GM19025 (cell line): ENCODE data around the gene HOXC5.
"Not testable (repeated sequence)": the region's sequence is repeated elsewhere in the genome, so short reads cannot be mapped to it uniquely, and the experiment has no call there.

Experiments used
- ATAC-seq: cut with Tn5 transposase; IDR thresholded peaks from one replicate; pipeline ENCODE4 v1.9.1; 2021; ENCODE audit warnings: mild to moderate bottlenecking, low read depth, moderate library complexity; ENCODE audit not compliant: unreplicated experiment

Gene HOXC5

GRCh38 chr12:54060174-54060974, 27.5 kb downstream of the HOXC5 start:
- ATAC-seq, result no peak

- no peak for ATAC-seq
Observed at GRCh38 chr12:54060975-54061778, 28.3 kb downstream of the HOXC5 start.

- no peak for ATAC-seq
Observed at GRCh38 chr12:54065677-54066076, 32.8 kb downstream of the HOXC5 start.

- ATAC-seq, result no peak
Observed at GRCh38 chr12:54066408-54066807, 33.6 kb downstream of the HOXC5 start.

- ATAC-seq, result no peak
Observed at GRCh38 chr12:54068418-54069070, 35.7 kb downstream of the HOXC5 start.

- ATAC-seq, result no peak
Observed at GRCh38 chr12:54071942-54072341, 39.1 kb downstream of the HOXC5 start.

GRCh38 chr12:54074308-54074707, 41.5 kb downstream of the HOXC5 start:
- ATAC-seq, result no peak

GRCh38 chr12:54075409-54075808, 42.6 kb downstream of the HOXC5 start:
- ATAC-seq, result no peak

GRCh38 chr12:54075974-54076373, 43.1 kb downstream of the HOXC5 start:
- ATAC-seq, result no peak

GRCh38 chr12:54077843-54078242, 45.0 kb downstream of the HOXC5 start:
- ATAC-seq, result not testable (repeated sequence)

GRCh38 chr12:54079115-54079514, 46.3 kb downstream of the HOXC5 start:
- ATAC-seq, result not testable (repeated sequence)

GRCh38 chr12:54080008-54080924, 47.4 kb downstream of the HOXC5 start:
- not testable (repeated sequence) for ATAC-seq

GRCh38 chr12:54081053-54081514, 48.2 kb downstream of the HOXC5 start:
- ATAC-seq, result not testable (repeated sequence)

- ATAC-seq, result not testable (repeated sequence)
Observed at GRCh38 chr12:54081581-54082396, 48.9 kb downstream of the HOXC5 start.

GRCh38 chr12:54082397-54082892, 49.6 kb downstream of the HOXC5 start:
- no peak for ATAC-seq
